GM12878 (cell line): ENCODE measurements around the gene ARVCF. TPM values are rescaled to one million over a fixed set of nuclear protein-coding genes. Genes with fewer than 3 reads are reported as not detected.

Source experiments
- CREB1 ChIP-seq: IDR thresholded peaks from 2 replicates; pipeline ENCODE4 v1.6.1; 2012; ENCODE audit warnings: low read depth, mild to moderate bottlenecking, inconsistent platforms
- ESRRA ChIP-seq: IDR thresholded peaks from 2 replicates; pipeline ENCODE4 v1.6.1; 2012; ENCODE audit warnings: mild to moderate bottlenecking, low read length, improper control_type of control experiment
- HCFC1 ChIP-seq: fragments of 150-350 bp; IDR thresholded peaks from 2 replicates; pipeline ENCODE4 v1.6.1; 2014; ENCODE audit warnings: low read length
- IKZF2 ChIP-seq, 2 experiments: fragments of 450-650 bp; IDR thresholded peaks; 2 replicates each; pipeline ENCODE4 v1.6.1; 2017; ENCODE audit warnings: mild to moderate bottlenecking in 2 of 2, moderate library complexity in 2 of 2
- JUNB ChIP-seq: IDR thresholded peaks from 2 replicates; pipeline ENCODE4 v1.6.1; 2016; ENCODE audit warnings: antibody characterized with exemption, mild to moderate bottlenecking
- MXI1 ChIP-seq: fragments of 150-350 bp; IDR thresholded peaks from 2 replicates; pipeline ENCODE4 v1.6.1; 2011; ENCODE audit warnings: low read depth, mild to moderate bottlenecking, inconsistent platforms, low read length, improper control_type of control experiment
- MYB ChIP-seq: fragments of 150-350 bp; IDR thresholded peaks from 2 replicates; pipeline ENCODE4 v1.6.1; 2014; ENCODE audit warnings: mild to moderate bottlenecking, low read depth, low read length, borderline replicate concordance
- NBN ChIP-seq: fragments of 450-650 bp; IDR thresholded peaks from 2 replicates; pipeline ENCODE4 v1.6.1; 2016
- NFYA ChIP-seq: IDR thresholded peaks from 2 replicates; pipeline ENCODE4 v1.6.1; 2011; ENCODE audit warnings: low read depth, mild to moderate bottlenecking, low read length, improper control_type of control experiment, borderline replicate concordance
- NRF1 ChIP-seq: conservative IDR thresholded peaks from 2 replicates; pipeline ENCODE4 v1.6.1; 2011; ENCODE audit warnings: mild to moderate bottlenecking, low read depth, low read length, improper control_type of control experiment
- POLR2A ChIP-seq: IDR thresholded peaks from 2 replicates; pipeline ENCODE4 v1.6.1; 2011; ENCODE audit warnings: low read depth, mild to moderate bottlenecking, low read length
- RB1 ChIP-seq: fragments of 450-650 bp; formaldehyde crosslinking; IDR thresholded peaks from 2 replicates; pipeline ENCODE4 v1.6.1; 2017; ENCODE audit warnings: mild to moderate bottlenecking, borderline replicate concordance
- RBBP5 ChIP-seq: fragments of 200-600 bp; sonication (generic); conservative IDR thresholded peaks from 2 replicates; pipeline ENCODE4 v1.6.1; 2016
- RELA ChIP-seq: fragments of 450-650 bp; IDR thresholded peaks from 2 replicates; pipeline ENCODE4 v1.8.0; 2014; ENCODE audit warnings: borderline replicate concordance; ENCODE audit not compliant: partially characterized antibody
- RUNX3 ChIP-seq: IDR thresholded peaks from 2 replicates; pipeline ENCODE4 v1.6.1; 2012; ENCODE audit warnings: low read length, inconsistent platforms
- SMARCA5 ChIP-seq: fragments of 450-650 bp; IDR thresholded peaks from 2 replicates; pipeline ENCODE4 v1.6.1; 2017; ENCODE audit warnings: mild to moderate bottlenecking
- SRF ChIP-seq, 2 experiments: IDR thresholded peaks; 2 replicates each; pipeline ENCODE4 v1.6.1; 2011; ENCODE audit warnings: low read depth in 2 of 2, low read length in 2 of 2, mild to moderate bottlenecking in 1 of 2, moderate library complexity in 1 of 2
- TCF3 ChIP-seq: IDR thresholded peaks from 2 replicates; pipeline ENCODE4 v1.6.1; 2012; ENCODE audit warnings: low read depth, mild to moderate bottlenecking, low read length, borderline replicate concordance; ENCODE audit not compliant: insufficient read depth
- YBX1 ChIP-seq: fragments of 450-650 bp; IDR thresholded peaks from 2 replicates; pipeline ENCODE4 v1.6.1; 2016; ENCODE audit warnings: antibody characterized with exemption
- YY1 ChIP-seq: IDR thresholded peaks from 2 replicates; pipeline ENCODE4 v1.6.1; 2011; ENCODE audit warnings: low read depth, mild to moderate bottlenecking, low read length
- polyA plus RNA-seq, 11 experiments: library from polyadenylated mRNA; depleted of rRNA in 4 of 11; unstranded in 6 of 11; stranded (reverse) in 5 of 11; fragments of >200 nt; fragmentation: Nextera tagmentation in 4 of 11; fragmentation: Illumina TruSeq in 1 of 11; extraction: Ambion mirVana in 4 of 11; extraction: Trizol in 1 of 11; gene quantifications; 1 replicate in 1 of 11; 2 replicates in 10 of 11; pipeline versions ENCODE4 v1.2.1 to v1.2.3, GENCODE V29; 2011 to 2016; ENCODE audit warnings: inconsistent platforms in 2 of 11, missing spikeins in 2 of 11, low read depth in 1 of 11
- total RNA-seq, 4 experiments: library from RNA; depleted of rRNA in 3 of 4; stranded (reverse); fragments of >200 nt in 3 of 4; fragmentation: Illumina TruSeq in 1 of 4; extraction: Trizol in 1 of 4; gene quantifications; 2 replicates each; pipeline versions ENCODE4 v1.2.1 to v1.2.3, GENCODE V29; 2013 to 2021
- TF ChIP-seq, protein P1 (sequence below): IDR thresholded peaks from 2 replicates; pipeline ENCODE4 v1.6.1; 2011; ENCODE audit warnings: borderline replicate concordance, low read depth, mild to moderate bottlenecking, moderate library complexity, mixed read lengths, low read length; ENCODE audit not compliant: insufficient read depth; ENCODE audit errors: extremely low read length
- TF ChIP-seq, protein P2 (sequence below): fragments of 450-650 bp; formaldehyde crosslinking; IDR thresholded peaks from 2 replicates; pipeline ENCODE4 v1.4.0; 2022; ENCODE audit warnings: mild to moderate bottlenecking, moderate library complexity
- TF ChIP-seq, protein P3 (sequence below): IDR thresholded peaks from 2 replicates; pipeline ENCODE4 v1.6.1; 2012; ENCODE audit warnings: low read depth, low read length, improper control_type of control experiment
- TF ChIP-seq, protein P4 (sequence below): fragments of 450-650 bp; IDR thresholded peaks from 2 replicates; pipeline ENCODE4 v1.6.1; 2018; ENCODE audit warnings: mild to moderate bottlenecking, low read depth, moderate library complexity; ENCODE audit not compliant: partially characterized antibody

Gene ARVCF
- total and polyA plus RNA-seq, 10 of the 15 experiments (the other 5 are each of a cell fraction or from before 2014, with no cell fraction given): 0.13 to 1.9 (median 1.0) TPM; not detected in 2

DNA sequence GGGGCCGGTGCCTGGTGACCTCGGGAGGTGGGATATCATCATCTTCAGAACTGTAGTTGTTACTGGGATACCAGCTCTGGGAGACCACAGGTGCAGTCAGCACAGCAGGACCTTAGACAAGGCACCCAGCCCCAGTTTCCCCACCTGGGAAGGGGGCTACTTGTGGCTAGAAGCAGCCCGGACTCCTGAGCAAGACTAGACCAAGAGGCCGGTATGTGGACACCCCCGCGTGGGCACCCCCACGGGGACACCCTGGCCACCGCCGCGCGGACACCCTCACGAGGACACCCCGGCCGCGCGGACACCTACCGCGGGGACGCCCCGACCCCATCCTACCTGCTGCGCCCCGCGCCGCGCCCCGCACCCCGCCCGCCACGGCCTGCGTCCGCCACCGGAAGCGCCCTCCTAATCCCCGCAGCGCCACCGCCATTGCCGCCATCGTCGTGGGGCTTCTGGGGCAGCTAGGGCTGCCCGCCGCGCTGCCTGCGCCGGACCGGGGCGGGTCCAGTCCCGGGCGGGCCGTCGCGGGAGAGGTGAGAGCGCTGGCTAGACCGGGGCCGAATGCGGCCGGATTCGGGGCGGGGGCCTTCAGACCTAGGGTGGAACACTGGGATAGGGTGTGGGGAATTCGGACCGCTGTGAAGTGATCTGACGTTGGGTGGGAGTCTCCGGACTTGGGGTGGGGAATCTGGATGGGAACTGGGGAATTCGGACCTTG is 75.1 kb downstream of the ARVCF start, which contains the start of the genes COMT and TXNRD2 (continued):
- TF ChIP-seq, protein P1, sequence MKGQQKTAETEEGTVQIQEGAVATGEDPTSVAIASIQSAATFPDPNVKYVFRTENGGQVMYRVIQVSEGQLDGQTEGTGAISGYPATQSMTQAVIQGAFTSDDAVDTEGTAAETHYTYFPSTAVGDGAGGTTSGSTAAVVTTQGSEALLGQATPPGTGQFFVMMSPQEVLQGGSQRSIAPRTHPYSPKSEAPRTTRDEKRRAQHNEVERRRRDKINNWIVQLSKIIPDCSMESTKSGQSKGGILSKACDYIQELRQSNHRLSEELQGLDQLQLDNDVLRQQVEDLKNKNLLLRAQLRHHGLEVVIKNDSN: no peak
- TF ChIP-seq YBX1 (no peak), RELA (no peak), RBBP5 (no peak), MXI1 (0 out of 2 replicates have a peak, but pooled peaks have one; percentile 52), NFYA (no peak), NRF1 (no peak), RUNX3 (no peak), JUNB (no peak), MYB (no peak), HCFC1 (0 out of 2 replicates have a peak, but pooled peaks have one; percentile 34), SMARCA5 (0 out of 2 replicates have a peak, but pooled peaks have one; percentile 8), TCF3 (0 out of 2 replicates have a peak, but pooled peaks have one; percentile 21), CREB1 (no peak), ESRRA (no peak), POLR2A (peak; percentile 93), RB1 (no peak), SRF (IDR thresholded peaks at IDR 0.05; ENCODE audit: low read depth in 2 of 2, low read length in 2 of 2) (peak; percentile 63 to 65; a peak in 1 of 4 replicates), NBN (no peak), YY1 (peak; percentile 97), IKZF2 (IDR thresholded peaks at IDR 0.05) (no peak)
- TF ChIP-seq, protein P2, sequence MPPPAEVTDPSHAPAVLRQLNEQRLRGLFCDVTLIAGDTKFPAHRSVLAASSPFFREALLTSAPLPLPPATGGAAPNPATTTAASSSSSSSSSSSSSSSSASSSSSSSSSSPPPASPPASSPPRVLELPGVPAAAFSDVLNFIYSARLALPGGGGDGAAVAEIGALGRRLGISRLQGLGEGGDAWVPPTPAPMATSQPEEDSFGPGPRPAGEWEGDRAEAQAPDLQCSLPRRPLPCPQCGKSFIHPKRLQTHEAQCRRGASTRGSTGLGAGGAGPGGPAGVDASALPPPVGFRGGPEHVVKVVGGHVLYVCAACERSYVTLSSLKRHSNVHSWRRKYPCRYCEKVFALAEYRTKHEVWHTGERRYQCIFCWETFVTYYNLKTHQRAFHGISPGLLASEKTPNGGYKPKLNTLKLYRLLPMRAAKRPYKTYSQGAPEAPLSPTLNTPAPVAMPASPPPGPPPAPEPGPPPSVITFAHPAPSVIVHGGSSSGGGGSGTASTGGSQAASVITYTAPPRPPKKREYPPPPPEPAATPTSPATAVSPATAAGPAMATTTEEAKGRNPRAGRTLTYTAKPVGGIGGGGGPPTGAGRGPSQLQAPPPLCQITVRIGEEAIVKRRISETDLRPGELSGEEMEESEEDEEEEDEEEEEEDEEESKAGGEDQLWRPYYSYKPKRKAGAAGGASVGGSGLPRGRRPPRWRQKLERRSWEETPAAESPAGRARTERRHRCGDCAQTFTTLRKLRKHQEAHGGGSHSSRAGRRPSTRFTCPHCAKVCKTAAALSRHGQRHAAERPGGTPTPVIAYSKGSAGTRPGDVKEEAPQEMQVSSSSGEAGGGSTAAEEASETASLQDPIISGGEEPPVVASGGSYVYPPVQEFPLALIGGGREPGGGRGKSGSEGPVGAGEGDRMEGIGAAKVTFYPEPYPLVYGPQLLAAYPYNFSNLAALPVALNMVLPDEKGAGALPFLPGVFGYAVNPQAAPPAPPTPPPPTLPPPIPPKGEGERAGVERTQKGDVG: no peak
- TF ChIP-seq, protein P3, sequence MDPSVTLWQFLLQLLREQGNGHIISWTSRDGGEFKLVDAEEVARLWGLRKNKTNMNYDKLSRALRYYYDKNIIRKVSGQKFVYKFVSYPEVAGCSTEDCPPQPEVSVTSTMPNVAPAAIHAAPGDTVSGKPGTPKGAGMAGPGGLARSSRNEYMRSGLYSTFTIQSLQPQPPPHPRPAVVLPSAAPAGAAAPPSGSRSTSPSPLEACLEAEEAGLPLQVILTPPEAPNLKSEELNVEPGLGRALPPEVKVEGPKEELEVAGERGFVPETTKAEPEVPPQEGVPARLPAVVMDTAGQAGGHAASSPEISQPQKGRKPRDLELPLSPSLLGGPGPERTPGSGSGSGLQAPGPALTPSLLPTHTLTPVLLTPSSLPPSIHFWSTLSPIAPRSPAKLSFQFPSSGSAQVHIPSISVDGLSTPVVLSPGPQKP: peak; percentile 48; the same call in 1 of the 2 replicates
- TF ChIP-seq, protein P4, sequence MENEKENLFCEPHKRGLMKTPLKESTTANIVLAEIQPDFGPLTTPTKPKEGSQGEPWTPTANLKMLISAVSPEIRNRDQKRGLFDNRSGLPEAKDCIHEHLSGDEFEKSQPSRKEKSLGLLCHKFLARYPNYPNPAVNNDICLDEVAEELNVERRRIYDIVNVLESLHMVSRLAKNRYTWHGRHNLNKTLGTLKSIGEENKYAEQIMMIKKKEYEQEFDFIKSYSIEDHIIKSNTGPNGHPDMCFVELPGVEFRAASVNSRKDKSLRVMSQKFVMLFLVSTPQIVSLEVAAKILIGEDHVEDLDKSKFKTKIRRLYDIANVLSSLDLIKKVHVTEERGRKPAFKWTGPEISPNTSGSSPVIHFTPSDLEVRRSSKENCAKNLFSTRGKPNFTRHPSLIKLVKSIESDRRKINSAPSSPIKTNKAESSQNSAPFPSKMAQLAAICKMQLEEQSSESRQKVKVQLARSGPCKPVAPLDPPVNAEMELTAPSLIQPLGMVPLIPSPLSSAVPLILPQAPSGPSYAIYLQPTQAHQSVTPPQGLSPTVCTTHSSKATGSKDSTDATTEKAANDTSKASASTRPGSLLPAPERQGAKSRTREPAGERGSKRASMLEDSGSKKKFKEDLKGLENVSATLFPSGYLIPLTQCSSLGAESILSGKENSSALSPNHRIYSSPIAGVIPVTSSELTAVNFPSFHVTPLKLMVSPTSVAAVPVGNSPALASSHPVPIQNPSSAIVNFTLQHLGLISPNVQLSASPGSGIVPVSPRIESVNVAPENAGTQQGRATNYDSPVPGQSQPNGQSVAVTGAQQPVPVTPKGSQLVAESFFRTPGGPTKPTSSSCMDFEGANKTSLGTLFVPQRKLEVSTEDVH: no peak
